ENCODE results near the gene ICAM4. TPM values are rescaled to one million over a fixed set of nuclear protein-coding genes. Genes with fewer than 3 reads are reported as not detected.
A peak's percentile ranks its signal among the peaks of the same experiment; 100 is the strongest.

The ICAM4 gene
- total RNA-seq, 2 experiments from 2014 or later, result 0.38 TPM; not detected in 1

- ChIA-PET CTCF (ENCODE audit: unreplicated experiment) (interaction anchor here (0.6 kb wide), 1 partner anchor 201 kb away, joined by 4 read pairs; no protein-coding TSS in a partner anchor), POLR2A (interaction anchor here (1.5 kb wide), 1 partner anchor 21 kb away, joined by 5 read pairs; the partner anchor contains the start of gene ICAM1)
- peak overlapping the region; percentile 83 for H3K4me2 ChIP-seq (ENCODE audit: low read length)
- H2AFZ ChIP-seq (ENCODE audit: low read length), result peak overlapping the region; percentile 21; the same call in 1 of the 2 replicates
- TF ChIP-seq, protein P1, sequence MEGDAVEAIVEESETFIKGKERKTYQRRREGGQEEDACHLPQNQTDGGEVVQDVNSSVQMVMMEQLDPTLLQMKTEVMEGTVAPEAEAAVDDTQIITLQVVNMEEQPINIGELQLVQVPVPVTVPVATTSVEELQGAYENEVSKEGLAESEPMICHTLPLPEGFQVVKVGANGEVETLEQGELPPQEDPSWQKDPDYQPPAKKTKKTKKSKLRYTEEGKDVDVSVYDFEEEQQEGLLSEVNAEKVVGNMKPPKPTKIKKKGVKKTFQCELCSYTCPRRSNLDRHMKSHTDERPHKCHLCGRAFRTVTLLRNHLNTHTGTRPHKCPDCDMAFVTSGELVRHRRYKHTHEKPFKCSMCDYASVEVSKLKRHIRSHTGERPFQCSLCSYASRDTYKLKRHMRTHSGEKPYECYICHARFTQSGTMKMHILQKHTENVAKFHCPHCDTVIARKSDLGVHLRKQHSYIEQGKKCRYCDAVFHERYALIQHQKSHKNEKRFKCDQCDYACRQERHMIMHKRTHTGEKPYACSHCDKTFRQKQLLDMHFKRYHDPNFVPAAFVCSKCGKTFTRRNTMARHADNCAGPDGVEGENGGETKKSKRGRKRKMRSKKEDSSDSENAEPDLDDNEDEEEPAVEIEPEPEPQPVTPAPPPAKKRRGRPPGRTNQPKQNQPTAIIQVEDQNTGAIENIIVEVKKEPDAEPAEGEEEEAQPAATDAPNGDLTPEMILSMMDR (conservative IDR thresholded peaks at IDR 0.05; ENCODE audit: low read length), result no peak
- TF ChIP-seq EZH2phosphoT487 (IDR thresholded peaks at IDR 0.05; ENCODE audit: borderline replicate concordance, low read depth, low read length), result no peak
- BruUV-seq (replicated peaks), result no TSS peak
- peak overlapping the region; percentile 68 for H3K4me3 ChIP-seq (ENCODE audit: low read depth, low read length, poor library complexity, severe bottlenecking)
- DNase-seq (ENCODE audit: low spot score), result peak; percentile 81
- H3K9me3 ChIP-seq (ENCODE audit: low read length), result no peaks in the 10 kb centered on the region
- no peaks in the 10 kb centered on the region for H4K20me1 ChIP-seq (ENCODE audit: insufficient read depth, low read length)
- no peaks in the 10 kb centered on the region for H3K36me3 ChIP-seq (ENCODE audit: insufficient read depth, low read length)
- no peak overlapping the region for H3K27ac ChIP-seq (ENCODE audit: low read depth, low read length, poor library complexity, severe bottlenecking)
- intact Hi-C loops (cut with micrococcal nuclease; ENCODE audit: unreplicated experiment), result no loop called here
- H3K79me2 ChIP-seq (ENCODE audit: insufficient read depth, low read depth, low read length), result no peaks in the 10 kb centered on the region
- H3K4me1 ChIP-seq (ENCODE audit: insufficient read depth, low read length, poor library complexity, severe bottlenecking), result peaks cover 59% of the 10 kb centered on the region
- no peaks in the 10 kb centered on the region for H3K9me2 ChIP-seq (ENCODE audit: insufficient read depth, low read length)
These were observed 5.5 kb downstream of the ICAM4 start for GRCh38 chr19:10292206-10292788.

DNA sequence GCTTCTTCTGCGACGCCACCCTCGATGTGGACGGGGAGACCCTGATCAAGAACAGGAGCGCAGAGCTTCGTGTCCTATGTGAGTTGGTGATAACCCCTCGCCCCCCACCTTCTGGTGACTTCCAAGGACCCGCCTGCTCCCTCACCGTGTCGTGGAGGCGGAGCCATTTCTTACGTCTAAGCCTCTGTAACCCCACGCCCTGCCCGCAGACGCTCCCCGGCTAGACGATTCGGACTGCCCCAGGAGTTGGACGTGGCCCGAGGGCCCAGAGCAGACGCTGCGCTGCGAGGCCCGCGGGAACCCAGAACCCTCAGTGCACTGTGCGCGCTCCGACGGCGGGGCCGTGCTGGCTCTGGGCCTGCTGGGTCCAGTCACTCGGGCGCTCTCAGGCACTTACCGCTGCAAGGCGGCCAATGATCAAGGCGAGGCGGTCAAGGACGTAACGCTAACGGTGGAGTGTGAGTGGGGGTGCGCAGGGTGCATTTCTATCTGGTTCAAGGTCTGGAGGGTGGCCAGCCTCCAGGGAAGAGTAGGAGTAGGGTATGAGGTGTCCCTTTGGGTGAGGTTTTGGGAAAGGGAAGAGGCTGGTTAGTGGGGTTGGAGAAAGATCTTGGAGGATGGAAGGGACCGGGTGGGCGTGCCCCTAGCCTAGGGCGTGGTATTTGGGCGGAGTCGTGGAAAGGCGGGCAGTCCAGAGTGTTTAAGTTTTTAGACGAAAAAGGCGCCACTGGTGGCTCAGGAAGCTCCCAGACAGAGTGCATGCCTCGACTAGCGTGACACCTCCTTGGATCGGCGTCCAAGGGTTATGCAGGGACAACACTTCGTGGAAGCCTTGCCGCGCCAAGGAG is 6.3 kb downstream of the ICAM4 start:
- Histone ChIP-seq H3K27ac (ENCODE audit: low read depth, low read length, poor library complexity, severe bottlenecking) (no peak overlapping the region), H2AFZ (ENCODE audit: low read length) (no peak overlapping the region), H3K4me1 (ENCODE audit: insufficient read depth, low read length, poor library complexity, severe bottlenecking) (peaks cover 53% of the 10 kb centered on the region), H3K4me3 (ENCODE audit: low read depth, low read length, poor library complexity, severe bottlenecking) (peak overlapping the region; percentile 68), H3K4me2 (ENCODE audit: low read length) (peak overlapping the region; percentile 83), H3K79me2 (ENCODE audit: insufficient read depth, low read depth, low read length) (no peaks in the 10 kb centered on the region), H3K36me3 (ENCODE audit: insufficient read depth, low read length) (no peaks in the 10 kb centered on the region), H4K20me1 (ENCODE audit: insufficient read depth, low read length) (no peaks in the 10 kb centered on the region), H3K9me2 (ENCODE audit: insufficient read depth, low read length) (no peaks in the 10 kb centered on the region), H3K9me3 (ENCODE audit: low read length) (no peaks in the 10 kb centered on the region)
- ChIA-PET CTCF (ENCODE audit: unreplicated experiment) (interaction anchor here (0.6 kb wide), 1 partner anchor 200 kb away, joined by 4 read pairs; no protein-coding TSS in a partner anchor), POLR2A (no interaction called here)
- TF ChIP-seq, protein P1 (conservative IDR thresholded peaks at IDR 0.05; ENCODE audit: low read length), result no peak
- no peak for TF ChIP-seq EZH2phosphoT487 (IDR thresholded peaks at IDR 0.05; ENCODE audit: borderline replicate concordance, low read depth, low read length)
- intact Hi-C loops (cut with micrococcal nuclease; ENCODE audit: unreplicated experiment), result no loop called here
- DNase-seq (ENCODE audit: low spot score), result no peak
- no TSS peak for BruUV-seq (replicated peaks)

Measured in OCI-LY7 (cell line).